Cardiac muscle cell (in vitro differentiated cells and primary cell): Measurements from ENCODE around the gene SAMD14. TPM values are rescaled to one million over a fixed set of nuclear protein-coding genes. Genes with fewer than 3 reads are reported as not detected.

ENCODE experiments used
- DNase-seq, 2 donors: peaks; one replicate each; pipeline versions ENCODE4 v3.0.0 to v3.0.0-alpha.2; 2010 to 2017; ENCODE audit warnings: low read depth in 1 of 2, low spot score in 1 of 2
- H3K27ac ChIP-seq: fragments of 200-600 bp; sonication (generic); 2 replicates; pipeline ENCODE4 v1.5.1; 2016
- H3K27me3 ChIP-seq: fragments of 200-600 bp; sonication (generic); 2 replicates; pipeline ENCODE4 v1.6.0; 2016; ENCODE audit warnings: control low read depth
- H3K36me3 ChIP-seq: fragments of 200-600 bp; sonication (generic); 2 replicates; pipeline ENCODE4 v1.5.1; 2016; ENCODE audit warnings: control low read depth
- H3K4me1 ChIP-seq: fragments of 200-600 bp; sonication (generic); 2 replicates; pipeline ENCODE4 v1.8.1; 2017; ENCODE audit warnings: low read depth, mild to moderate bottlenecking, mixed run types
- H3K4me3 ChIP-seq: fragments of 200-600 bp; sonication (generic); 2 replicates; pipeline ENCODE4 v1.5.1; 2016; ENCODE audit warnings: mild to moderate bottlenecking
- H3K9me3 ChIP-seq: fragments of 200-600 bp; sonication (generic); 2 replicates; pipeline ENCODE4 v1.5.1; 2017; ENCODE audit warnings: low read depth, mild to moderate bottlenecking, control low read depth
- polyA plus RNA-seq: library from polyadenylated mRNA; unstranded; fragments of >200 nt; fragmentation: Nextera tagmentation; extraction: Ambion mirVana; gene quantifications from 2 replicates; pipeline ENCODE4 v1.2.1, GENCODE V29; 2016
- total RNA-seq: library from RNA; depleted of rRNA; stranded (reverse); fragments of >200 nt; gene quantifications from 2 replicates; pipeline ENCODE4 v1.2.3, GENCODE V29; 2016
- TF ChIP-seq, protein P1 (sequence below): IDR thresholded peaks from 2 replicates; pipeline ENCODE4 v1.5.1; 2012; ENCODE audit warnings: low read depth, mild to moderate bottlenecking, low read length

Gene SAMD14
- total and polyA plus RNA-seq, 2 experiments from 2014 or later, result 2.5 to 2.8 TPM

GRCh38 chr17:50167371-50167770 lies 37.4 kb upstream of the SAMD14 start:
- TF ChIP-seq, protein P1, sequence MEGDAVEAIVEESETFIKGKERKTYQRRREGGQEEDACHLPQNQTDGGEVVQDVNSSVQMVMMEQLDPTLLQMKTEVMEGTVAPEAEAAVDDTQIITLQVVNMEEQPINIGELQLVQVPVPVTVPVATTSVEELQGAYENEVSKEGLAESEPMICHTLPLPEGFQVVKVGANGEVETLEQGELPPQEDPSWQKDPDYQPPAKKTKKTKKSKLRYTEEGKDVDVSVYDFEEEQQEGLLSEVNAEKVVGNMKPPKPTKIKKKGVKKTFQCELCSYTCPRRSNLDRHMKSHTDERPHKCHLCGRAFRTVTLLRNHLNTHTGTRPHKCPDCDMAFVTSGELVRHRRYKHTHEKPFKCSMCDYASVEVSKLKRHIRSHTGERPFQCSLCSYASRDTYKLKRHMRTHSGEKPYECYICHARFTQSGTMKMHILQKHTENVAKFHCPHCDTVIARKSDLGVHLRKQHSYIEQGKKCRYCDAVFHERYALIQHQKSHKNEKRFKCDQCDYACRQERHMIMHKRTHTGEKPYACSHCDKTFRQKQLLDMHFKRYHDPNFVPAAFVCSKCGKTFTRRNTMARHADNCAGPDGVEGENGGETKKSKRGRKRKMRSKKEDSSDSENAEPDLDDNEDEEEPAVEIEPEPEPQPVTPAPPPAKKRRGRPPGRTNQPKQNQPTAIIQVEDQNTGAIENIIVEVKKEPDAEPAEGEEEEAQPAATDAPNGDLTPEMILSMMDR, result no peak
- H3K36me3 ChIP-seq, result no peaks in the 10 kb centered on the region
- no peak for DNase-seq
- H3K4me3 ChIP-seq, result no peak overlapping the region
- H3K27me3 ChIP-seq, result no peaks in the 10 kb centered on the region
- H3K9me3 ChIP-seq, result no peaks in the 10 kb centered on the region
- H3K27ac ChIP-seq, result peak overlapping the region; percentile 81
- H3K4me1 ChIP-seq, result peaks cover 30% of the 10 kb centered on the region

- Histone ChIP-seq H3K9me3 (no peaks in the 10 kb centered on the region), H3K36me3 (no peaks in the 10 kb centered on the region), H3K4me3 (no peak overlapping the region), H3K27me3 (no peaks in the 10 kb centered on the region), H3K27ac (peak overlapping the region; percentile 81), H3K4me1 (peaks cover 30% of the 10 kb centered on the region)
- no peak for DNase-seq
- TF ChIP-seq, protein P1, result no peak
Measured at GRCh38 chr17:50166518-50167181, 36.7 kb upstream of the SAMD14 start.

GRCh38 chr17:50165867-50166517 lies 36.0 kb upstream of the SAMD14 start, which contains the start of gene SGCA:
Gene SGCA, plus strand, starts transcription at chr17:50166005. Its CDS starts 36 bp downstream, at chr17:50166041.
- peak within 1 kb of the TSS; percentile 10 for H3K4me3 ChIP-seq
- H3K9me3 ChIP-seq, result no peaks in the 10 kb centered on the region
- H3K36me3 ChIP-seq, result no peaks in the 10 kb centered on the region
- TF ChIP-seq, protein P1, result no peak
- H3K27me3 ChIP-seq, result no peaks in the 10 kb centered on the region
- peak in 1 of 2 donors; percentile 75 for DNase-seq
- H3K27ac ChIP-seq, result peak within 1 kb of the TSS; percentile 81
- H3K4me1 ChIP-seq, result peaks cover 30% of the 10 kb centered on the region

DNA sequence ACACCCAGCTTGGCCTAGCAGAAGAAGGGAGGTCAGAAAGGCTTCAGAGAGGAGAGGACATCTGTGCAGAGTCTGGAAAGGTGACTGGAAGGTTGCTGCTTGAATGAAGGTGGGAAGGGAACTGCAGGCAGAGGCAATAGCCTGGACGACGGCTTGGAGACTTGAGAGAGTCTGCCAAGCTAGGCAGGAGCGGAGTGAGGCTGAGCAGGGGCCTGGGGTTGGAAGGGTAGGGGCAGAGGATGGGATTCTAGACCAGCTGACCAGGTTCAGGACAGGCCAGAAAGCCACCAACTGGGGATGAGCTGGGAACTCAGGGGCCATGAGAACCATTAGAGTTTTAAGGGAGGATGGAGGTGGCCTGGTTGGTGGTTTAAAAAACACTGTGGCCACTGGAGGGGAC lies 35.5 kb upstream of the SAMD14 start:
- DNase-seq, result no peak
- Histone ChIP-seq H3K9me3 (no peaks in the 10 kb centered on the region), H3K27ac (peak overlapping the region; percentile 81), H3K36me3 (no peaks in the 10 kb centered on the region), H3K4me3 (peak overlapping the region; percentile 10), H3K4me1 (peaks cover 32% of the 10 kb centered on the region), H3K27me3 (no peaks in the 10 kb centered on the region)
- TF ChIP-seq, protein P1, result no peak

- H3K9me3 ChIP-seq, result no peaks in the 10 kb centered on the region
- peaks cover 32% of the 10 kb centered on the region for H3K4me1 ChIP-seq
- TF ChIP-seq, protein P1, result no peak
- H3K4me3 ChIP-seq, result no peak overlapping the region
- H3K27ac ChIP-seq, result peak overlapping the region; percentile 81
- no peaks in the 10 kb centered on the region for H3K27me3 ChIP-seq
- H3K36me3 ChIP-seq, result no peaks in the 10 kb centered on the region
- DNase-seq, result no peak
Measured at GRCh38 chr17:50165066-50165465, 35.1 kb upstream of the SAMD14 start.
